Measurements from ENCODE around the gene C10orf95.

DNA sequence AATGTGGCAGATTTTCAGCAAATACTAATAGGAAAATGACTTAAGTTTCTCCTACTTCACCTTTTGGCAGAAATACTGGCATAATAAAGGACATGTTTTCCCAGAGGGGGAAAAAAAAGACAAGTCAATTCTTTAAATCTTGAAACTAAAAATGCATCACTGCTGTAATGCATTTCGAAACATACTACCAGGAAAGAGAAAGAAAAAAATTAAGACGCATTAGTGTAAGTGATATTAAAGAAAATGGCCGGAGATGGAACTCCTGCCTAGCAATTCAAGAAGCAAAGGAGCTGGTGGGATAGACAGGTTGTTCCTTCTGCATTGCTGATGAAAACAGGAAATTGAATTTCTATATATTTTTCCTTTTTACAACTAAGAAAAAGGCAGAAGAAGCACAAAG, 48.0 kb upstream of the C10orf95 start:
- TF ChIP-seq, protein P1, sequence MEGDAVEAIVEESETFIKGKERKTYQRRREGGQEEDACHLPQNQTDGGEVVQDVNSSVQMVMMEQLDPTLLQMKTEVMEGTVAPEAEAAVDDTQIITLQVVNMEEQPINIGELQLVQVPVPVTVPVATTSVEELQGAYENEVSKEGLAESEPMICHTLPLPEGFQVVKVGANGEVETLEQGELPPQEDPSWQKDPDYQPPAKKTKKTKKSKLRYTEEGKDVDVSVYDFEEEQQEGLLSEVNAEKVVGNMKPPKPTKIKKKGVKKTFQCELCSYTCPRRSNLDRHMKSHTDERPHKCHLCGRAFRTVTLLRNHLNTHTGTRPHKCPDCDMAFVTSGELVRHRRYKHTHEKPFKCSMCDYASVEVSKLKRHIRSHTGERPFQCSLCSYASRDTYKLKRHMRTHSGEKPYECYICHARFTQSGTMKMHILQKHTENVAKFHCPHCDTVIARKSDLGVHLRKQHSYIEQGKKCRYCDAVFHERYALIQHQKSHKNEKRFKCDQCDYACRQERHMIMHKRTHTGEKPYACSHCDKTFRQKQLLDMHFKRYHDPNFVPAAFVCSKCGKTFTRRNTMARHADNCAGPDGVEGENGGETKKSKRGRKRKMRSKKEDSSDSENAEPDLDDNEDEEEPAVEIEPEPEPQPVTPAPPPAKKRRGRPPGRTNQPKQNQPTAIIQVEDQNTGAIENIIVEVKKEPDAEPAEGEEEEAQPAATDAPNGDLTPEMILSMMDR (IDR thresholded peaks at IDR 0.05): no peak
- TF ChIP-seq POLR2A (IDR thresholded peaks at IDR 0.05) (no peak), POLR2AphosphoS5 (IDR thresholded peaks at IDR 0.05) (no peak), EP300 (IDR thresholded peaks at IDR 0.05) (no peak)

Measured in sigmoid colon (tissue), 4 donors.